Activated T-cell treated with anti-CD3 and anti-CD28 coated beads for 1 hour (primary cell): ENCODE results near the gene PPP6R3.

Experiments
- DNase-seq: peaks from one replicate; pipeline ENCODE4 v3.0.0-alpha.2; 2020; ENCODE audit warnings: low read depth

PPP6R3 gene

GRCh38 chr11:68652683-68653156 is 192.2 kb downstream of the PPP6R3 start:
- no peak for DNase-seq

DNA sequence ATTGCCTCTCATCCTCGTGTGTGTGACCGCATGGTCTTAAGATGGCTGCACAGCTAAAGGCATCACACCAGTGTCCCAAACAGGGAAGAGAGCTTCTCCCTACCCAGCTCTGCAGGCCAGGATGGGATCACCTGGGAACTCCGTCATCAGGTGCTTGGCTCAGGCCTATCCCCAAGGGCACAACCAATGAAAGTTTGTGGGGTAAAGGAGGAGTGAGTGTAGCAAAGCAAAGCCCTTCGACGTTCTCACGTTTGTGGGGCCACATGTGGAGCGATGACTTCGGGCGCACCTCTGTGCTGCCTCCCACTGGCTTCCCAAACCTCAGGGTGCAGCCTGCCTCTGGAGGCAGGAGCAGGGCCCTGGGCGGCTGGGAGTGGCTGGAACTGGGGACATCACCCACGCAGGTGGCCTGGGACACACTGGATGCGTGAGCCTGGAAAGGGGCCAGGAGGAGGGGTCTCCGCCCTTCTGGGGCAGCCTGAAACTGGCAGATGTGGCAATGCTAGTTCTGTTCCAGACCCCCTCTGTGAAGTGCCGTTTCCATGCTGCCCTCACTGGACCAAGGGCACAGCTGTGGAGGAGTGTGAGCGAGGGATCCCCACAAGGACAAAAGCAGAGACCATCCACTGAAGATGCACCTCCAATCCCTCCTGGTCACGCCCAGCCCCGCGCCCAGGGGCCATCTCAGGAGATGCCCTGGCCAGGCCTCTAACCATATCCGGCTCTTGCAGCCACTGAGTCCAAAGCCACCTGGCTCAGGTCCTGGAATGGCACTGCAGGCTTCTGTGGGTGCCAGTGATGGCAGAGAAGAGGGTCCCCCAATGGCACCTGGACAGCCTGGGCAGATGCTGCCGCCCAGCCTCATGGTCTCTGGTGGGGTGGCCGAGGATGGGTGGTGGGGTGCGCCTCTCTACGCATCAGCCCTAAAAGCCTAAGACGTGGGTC is 193.2 kb downstream of the PPP6R3 start:
- DNase-seq, result no peak

DNA sequence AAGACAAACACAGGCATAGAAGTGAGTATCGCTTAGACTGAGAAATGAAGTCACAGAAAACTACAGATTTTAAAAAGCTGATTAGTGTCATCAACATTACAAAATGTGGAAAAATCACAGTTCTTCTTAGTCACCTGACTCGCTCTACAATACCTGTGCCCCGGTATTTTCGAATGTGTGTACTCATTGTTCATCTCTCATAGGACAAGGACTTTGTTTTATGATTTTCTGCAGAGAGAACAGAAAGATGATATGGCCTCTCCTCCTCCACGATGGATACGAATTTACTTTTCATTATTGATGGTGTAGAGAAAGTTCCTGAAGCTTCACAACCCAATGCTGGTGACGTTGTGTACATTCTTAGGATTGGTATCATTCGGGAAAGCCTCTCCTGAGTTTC is 194.4 kb downstream of the PPP6R3 start:
- no peak for DNase-seq

DNA sequence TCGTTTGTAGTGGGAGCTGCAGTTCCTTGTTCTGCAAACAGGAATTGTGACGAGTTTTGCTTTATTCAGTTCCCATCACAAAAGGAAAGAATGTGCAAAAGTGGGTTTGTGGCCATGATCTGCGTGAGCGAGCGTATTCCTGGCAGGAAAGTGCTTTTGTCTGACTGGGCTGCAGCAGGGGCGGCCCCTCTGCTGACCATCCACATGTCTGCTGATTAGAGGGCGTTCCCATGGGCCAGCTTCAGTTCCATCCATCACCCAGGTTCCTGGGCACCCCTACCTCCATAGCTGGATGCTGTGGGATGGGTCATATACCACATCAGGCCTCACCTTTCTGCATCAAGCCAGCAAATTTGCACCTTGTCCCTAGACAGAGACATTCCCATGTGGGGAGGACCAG is 194.9 kb downstream of the PPP6R3 start:
- DNase-seq, result no peak

DNA sequence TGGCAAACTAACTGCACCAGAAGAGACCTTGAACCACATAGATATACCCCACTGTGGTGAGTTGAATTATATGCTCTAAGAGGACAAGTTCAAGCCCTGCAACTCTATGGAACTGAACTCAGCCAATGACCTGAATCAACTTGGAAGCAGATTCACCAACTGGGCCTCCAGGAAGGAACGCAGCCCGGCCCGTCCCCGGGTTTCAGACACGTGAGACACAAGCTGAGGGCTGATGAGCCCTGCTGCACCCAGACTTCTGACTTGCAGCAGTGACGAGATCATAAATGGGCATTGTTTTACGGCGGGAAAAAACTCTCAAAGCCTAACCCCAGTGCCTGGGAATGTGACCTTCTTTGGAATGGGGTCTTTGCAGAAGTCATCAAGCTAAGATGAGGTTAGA is 195.3 kb downstream of the PPP6R3 start:
- no peak for DNase-seq

- DNase-seq, result no peak
Measured at GRCh38 chr11:68657021-68657780, 196.6 kb downstream of the PPP6R3 start.

DNA sequence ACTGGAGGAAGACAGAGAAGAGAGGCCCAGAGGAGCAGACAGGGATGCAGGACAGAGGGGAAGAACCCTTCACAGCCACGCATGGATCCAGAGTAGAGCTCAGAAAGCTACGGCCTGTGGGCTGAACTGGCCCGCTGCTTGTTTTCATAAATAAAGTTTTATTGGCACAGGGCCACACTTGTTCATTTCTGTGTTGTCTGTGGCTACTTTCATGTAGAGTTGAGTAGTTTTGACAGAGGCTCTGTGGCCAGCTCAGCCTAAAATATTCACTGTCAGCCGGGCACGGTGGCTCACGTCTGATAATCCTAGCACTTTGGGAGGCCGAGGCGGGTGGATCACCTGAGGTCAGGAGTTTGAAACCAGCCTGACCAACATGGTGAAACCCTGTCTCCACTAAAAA is 197.5 kb downstream of the PPP6R3 start:
- no peak for DNase-seq

DNA sequence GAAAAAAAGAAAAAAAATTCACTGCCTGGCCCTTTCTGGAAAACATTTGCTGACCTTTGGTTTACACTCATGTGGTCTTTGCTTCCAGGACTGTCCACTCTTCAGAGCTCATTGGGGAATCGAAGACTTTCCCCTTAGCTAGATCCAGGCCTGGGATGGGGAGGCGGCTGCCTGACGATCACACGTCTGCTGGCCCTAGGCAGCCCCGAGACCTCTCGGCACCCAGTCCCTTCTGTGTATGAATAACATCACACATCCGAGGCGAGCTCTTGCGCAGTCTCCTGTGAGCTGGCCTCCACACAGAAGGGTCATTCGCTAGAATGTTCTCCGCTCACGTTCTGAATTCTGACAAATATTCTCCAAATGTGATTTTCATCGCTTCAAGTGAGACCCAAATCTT is 198.1 kb downstream of the PPP6R3 start:
- no peak for DNase-seq

- DNase-seq, result no peak
Measured at GRCh38 chr11:68659158-68659921, 198.8 kb downstream of the PPP6R3 start.

GRCh38 chr11:68660066-68660810 is 199.7 kb downstream of the PPP6R3 start:
- DNase-seq, result no peak

DNA sequence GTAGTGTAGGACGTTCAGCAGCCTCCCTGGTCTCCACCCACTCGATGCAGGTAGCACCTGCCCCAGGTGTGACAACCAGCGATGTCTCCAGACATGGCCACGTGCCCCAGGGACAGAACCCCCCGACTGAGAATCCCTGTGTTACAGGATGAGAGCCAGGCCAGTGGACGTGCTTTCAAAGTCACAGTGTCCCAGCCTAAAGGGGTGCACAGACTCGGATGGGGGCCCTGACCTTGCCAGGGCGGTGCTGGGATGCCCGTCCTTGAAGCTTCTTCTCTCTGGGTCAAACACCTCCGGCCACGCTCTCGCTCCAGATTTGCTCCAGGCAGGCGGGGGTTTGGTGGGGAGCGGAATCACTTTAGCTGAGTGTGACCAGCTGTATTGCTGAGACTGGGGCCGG is 200.5 kb downstream of the PPP6R3 start:
- no peak for DNase-seq

GRCh38 chr11:68661697-68662603 is 201.4 kb downstream of the PPP6R3 start:
- no peak for DNase-seq

GRCh38 chr11:68663482-68664010 is 203.0 kb downstream of the PPP6R3 start:
- DNase-seq, result no peak

DNA sequence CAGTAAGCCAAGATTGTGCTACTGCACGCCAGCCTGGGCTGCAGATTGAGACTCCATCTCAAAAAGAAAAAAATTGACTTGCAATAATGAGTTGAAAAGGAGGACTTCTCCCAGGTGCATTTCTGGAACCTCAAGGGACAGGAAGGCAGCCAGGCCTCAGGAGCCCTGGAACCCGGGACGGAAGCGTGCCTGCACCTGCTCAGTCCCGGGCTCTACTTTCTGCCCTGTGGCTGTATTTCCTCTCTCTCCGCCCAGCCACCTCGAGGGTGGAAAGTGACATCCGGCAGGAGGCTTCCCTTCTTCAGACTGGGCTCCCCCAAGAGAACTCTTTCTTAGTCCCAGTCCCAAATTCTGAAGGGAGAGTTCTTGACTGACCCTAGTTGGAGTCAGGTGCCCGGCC is 203.6 kb downstream of the PPP6R3 start:
- DNase-seq, result no peak

GRCh38 chr11:68664906-68665305 is 204.4 kb downstream of the PPP6R3 start:
- DNase-seq, result no peak
